Glomerular endothelial cell (primary cell): Measurements from ENCODE around the gene DNAAF1. TPM values are rescaled to one million over a fixed set of nuclear protein-coding genes. Genes with fewer than 3 reads are reported as not detected.
"Not testable (repeated sequence)": the region's sequence is repeated elsewhere in the genome, so short reads cannot be mapped to it uniquely, and the experiment has no call there.

ENCODE experiments used
- DNase-seq: peaks from one replicate; pipeline ENCODE4 v3.0.0-alpha.2; 2011; ENCODE audit warnings: low read depth, low spot score; ENCODE audit errors: extremely low read depth
- total RNA-seq: library from RNA; depleted of rRNA; stranded (reverse); fragments of >200 nt; gene quantifications from 2 replicates; pipeline ENCODE4 v1.2.3, GENCODE V29; 2015

DNAAF1 gene
- total RNA-seq, 1 donor from 2014 or later = not detected

GRCh38 chr16:84205123-84205522, 60.0 kb downstream of the DNAAF1 start:
- not testable (repeated sequence) for DNase-seq

GRCh38 chr16:84205976-84206691, 61.0 kb downstream of the DNAAF1 start:
- no peak for DNase-seq

GRCh38 chr16:84207251-84207650, 62.1 kb downstream of the DNAAF1 start:
- no peak for DNase-seq

- DNase-seq = no peak
Observed at GRCh38 chr16:84207879-84208278, 62.8 kb downstream of the DNAAF1 start.

- DNase-seq = no peak
Observed at GRCh38 chr16:84209989-84210388, 64.9 kb downstream of the DNAAF1 start.

GRCh38 chr16:84212154-84212553, 67.0 kb downstream of the DNAAF1 start:
- no peak for DNase-seq

- DNase-seq = no peak
Observed at GRCh38 chr16:84212631-84213030, 67.5 kb downstream of the DNAAF1 start.

- DNase-seq = no peak
Observed at GRCh38 chr16:84214451-84215066, 69.5 kb downstream of the DNAAF1 start.

GRCh38 chr16:84215531-84215930, 70.4 kb downstream of the DNAAF1 start:
- no peak for DNase-seq

- DNase-seq = not testable (repeated sequence)
Observed at GRCh38 chr16:84216144-84216543, 71.0 kb downstream of the DNAAF1 start.

- no peak for DNase-seq
Observed at GRCh38 chr16:84218176-84218823, 73.2 kb downstream of the DNAAF1 start.

GRCh38 chr16:84218956-84219355, 73.8 kb downstream of the DNAAF1 start:
- DNase-seq = no peak

- no peak for DNase-seq
Observed at GRCh38 chr16:84220851-84221250, 75.7 kb downstream of the DNAAF1 start.

GRCh38 chr16:84223456-84223855, 78.3 kb downstream of the DNAAF1 start:
- DNase-seq = no peak

GRCh38 chr16:84224554-84224953, 79.4 kb downstream of the DNAAF1 start:
- DNase-seq = no peak

GRCh38 chr16:84225126-84225525, 80.0 kb downstream of the DNAAF1 start:
- no peak for DNase-seq

- DNase-seq = no peak
Observed at GRCh38 chr16:84225571-84225970, 80.5 kb downstream of the DNAAF1 start.

GRCh38 chr16:84226026-84226425, 80.9 kb downstream of the DNAAF1 start:
- DNase-seq = no peak
